Measurements from ENCODE around the gene PAM.
A peak's percentile ranks its signal among the peaks of the same experiment; 100 is the strongest.
"Not testable (repeated sequence)": the region's sequence is repeated elsewhere in the genome, so short reads cannot be mapped to it uniquely, and the experiment has no call there.

Gene PAM

GRCh38 chr5:102941111-102941510 is 186.0 kb downstream of the PAM start:
- DNase-seq (ENCODE audit: low spot score): no peak

GRCh38 chr5:102946414-102946813 is 191.3 kb downstream of the PAM start:
- DNase-seq (ENCODE audit: low spot score): no peak

- no peak for DNase-seq (ENCODE audit: low spot score)
Observed at GRCh38 chr5:102946971-102947370, 191.9 kb downstream of the PAM start.

- DNase-seq (ENCODE audit: low spot score): no peak
Observed at GRCh38 chr5:102955488-102955887, 200.4 kb downstream of the PAM start.

GRCh38 chr5:102956599-102956998 is 201.5 kb downstream of the PAM start:
- no peak for DNase-seq (ENCODE audit: low spot score)

DNA sequence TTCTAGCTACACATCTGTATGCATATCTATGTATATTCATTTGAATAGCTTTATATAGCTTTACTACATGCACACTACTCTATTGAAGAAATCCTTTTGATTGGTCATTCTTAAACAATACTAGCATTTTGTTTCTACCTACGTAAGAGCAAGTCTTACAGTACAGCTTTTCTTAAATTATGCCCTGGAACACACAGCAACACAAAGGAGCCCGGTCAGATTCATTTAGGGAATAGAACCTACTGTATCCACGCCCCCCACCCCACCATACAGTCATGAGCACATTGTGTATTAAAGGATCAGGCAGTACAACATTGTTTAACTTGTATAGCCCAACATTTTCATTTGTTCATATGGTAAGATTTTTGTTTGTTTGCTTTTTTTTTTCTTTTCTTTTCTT is 202.0 kb downstream of the PAM start:
- no peak for DNase-seq (ENCODE audit: low spot score)

DNA sequence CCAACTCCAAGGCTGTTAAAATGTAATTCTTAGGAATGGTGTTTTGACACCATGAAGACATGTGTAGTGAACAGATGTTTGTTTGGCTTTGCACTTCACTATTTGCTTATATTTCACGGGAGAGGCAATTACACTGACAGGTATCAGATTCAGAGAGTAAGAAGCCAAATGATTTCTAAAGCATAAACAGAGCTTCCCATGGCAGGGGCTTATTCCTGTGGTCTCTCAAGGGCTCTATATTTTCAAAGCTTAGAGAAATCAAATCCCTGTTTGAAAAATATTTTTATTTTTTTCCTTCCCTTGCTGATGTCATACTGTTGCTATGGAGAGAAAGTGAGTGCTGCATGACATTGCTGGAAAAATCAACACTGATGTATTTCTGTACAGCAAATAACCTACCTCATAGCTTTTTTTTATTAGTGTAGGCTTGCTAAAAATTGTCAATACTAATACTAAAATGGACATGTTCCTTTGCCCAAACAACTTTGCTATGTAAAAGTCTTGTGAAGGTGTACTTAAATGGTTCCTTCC is 203.4 kb downstream of the PAM start:
- no peak for DNase-seq (ENCODE audit: low spot score)

- no peak for DNase-seq (ENCODE audit: low spot score)
Observed at GRCh38 chr5:102959055-102959454, 203.9 kb downstream of the PAM start.

DNA sequence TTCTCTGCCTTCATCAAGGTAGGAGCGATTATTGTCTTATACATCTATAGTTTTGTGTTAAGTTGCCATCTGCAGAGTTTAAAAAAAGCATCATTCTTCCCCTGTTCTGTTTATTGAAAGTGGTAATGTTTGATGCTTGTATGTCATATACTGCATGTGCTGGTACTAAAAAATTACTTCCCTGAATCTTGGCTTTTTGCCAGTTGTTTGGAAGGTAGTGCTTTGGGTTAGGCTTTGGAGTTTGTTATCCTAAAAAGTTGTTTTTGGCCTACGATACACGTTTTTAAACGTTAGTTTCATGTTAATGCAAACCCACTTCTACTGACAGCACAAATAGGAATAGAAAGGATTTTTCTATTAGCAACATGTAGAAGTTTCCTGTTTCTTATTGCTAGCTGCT is 206.6 kb downstream of the PAM start:
- no peak for DNase-seq (ENCODE audit: low spot score)

GRCh38 chr5:102965653-102966052 is 210.5 kb downstream of the PAM start:
- no peak for DNase-seq (ENCODE audit: low spot score)

DNA sequence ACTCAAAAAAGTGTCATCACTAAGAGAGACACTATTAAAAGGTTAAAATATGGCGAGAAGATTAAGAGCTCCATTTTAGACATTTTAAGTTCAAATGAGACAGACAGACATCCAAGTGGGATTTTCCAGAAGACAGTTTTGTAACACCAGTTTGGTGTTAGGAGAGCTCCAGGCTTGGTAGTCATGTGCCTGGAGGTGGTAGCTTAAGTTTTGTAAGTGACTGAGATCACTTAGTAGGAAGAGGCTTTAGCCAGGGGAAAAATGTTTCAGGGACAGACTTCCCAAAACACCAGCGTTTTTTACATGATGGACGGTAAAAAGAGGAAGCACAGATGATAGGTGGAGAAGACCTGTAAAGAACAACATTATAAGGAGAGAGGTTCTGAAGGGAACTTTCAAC is 214.5 kb downstream of the PAM start:
- DNase-seq (ENCODE audit: low spot score): no peak

- peak; percentile 3 for DNase-seq (ENCODE audit: low spot score)
Observed at GRCh38 chr5:102971676-102972293, 216.7 kb downstream of the PAM start.

DNA sequence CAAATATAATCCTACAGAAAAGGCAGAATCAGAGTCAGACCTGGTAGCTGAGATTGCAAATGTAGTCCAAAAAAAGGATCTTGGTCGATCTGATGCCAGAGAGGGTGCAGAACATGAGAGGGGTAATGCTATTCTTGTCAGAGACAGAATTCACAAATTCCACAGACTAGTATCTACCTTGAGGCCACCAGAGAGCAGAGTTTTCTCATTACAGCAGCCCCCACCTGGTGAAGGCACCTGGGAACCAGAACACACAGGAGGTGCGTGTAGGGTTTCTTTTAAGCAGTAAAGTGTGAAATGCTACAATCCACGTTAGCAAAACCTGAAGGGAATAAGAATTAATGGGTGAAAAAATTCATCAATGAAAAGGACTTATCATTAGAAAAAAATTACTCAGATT is 219.1 kb downstream of the PAM start:
- no peak for DNase-seq (ENCODE audit: low spot score)

GRCh38 chr5:102975045-102975444 is 219.9 kb downstream of the PAM start:
- DNase-seq (ENCODE audit: low spot score): no peak

GRCh38 chr5:102975457-102976182 is 220.5 kb downstream of the PAM start:
- no peak for DNase-seq (ENCODE audit: low spot score)

DNA sequence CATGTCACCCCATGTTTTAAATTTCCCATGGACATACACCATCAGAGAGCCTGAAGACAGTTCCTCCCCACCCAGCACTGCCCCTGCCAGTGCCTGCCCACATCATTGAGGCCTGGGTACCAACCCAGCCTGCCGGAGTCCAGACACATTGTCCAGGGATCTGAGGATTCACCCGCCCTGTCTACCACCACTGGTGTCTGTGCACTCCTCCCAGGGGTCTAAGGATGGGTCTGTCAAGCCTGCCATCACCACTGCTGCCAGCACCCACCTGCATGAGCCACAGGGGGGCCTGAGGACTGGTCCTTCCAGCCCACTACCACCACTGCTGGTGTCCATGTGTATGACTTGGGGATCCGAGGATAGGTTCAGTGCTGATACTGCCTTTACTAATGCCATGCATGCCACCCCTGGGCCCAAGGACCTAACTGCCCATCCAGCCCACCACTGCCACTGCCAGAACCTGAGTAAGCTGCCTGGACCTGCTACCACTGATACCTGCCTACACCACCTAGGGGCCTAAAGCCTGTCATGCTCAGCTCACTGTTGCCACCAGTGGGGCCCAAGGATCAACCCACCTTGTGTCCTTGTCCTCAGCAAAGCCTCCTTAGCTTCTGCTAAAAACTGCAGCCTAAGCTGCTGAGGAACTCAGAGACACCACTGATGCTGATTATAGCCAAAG is 227.0 kb downstream of the PAM start:
- DNase-seq (ENCODE audit: low spot score): no peak

DNA sequence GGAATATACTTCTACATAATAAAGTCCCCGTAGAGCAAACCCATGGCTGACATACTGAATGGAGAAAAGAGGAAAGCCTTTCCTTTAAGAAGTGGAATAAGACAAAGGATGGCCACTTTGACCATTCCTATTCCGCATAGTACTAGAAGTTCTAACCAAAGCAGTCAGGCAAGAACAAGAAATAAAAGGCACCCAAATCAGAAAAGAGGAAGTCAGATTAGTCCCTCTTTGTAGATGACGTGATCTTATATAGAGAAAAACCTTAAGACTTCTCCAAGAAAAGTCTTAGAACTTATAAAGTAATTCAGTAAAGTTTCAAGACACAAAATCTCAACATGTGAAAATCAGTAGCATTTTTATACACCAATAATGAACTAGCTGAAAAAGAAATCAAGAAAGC is 231.0 kb downstream of the PAM start:
- DNase-seq (ENCODE audit: low spot score): no peak

DNA sequence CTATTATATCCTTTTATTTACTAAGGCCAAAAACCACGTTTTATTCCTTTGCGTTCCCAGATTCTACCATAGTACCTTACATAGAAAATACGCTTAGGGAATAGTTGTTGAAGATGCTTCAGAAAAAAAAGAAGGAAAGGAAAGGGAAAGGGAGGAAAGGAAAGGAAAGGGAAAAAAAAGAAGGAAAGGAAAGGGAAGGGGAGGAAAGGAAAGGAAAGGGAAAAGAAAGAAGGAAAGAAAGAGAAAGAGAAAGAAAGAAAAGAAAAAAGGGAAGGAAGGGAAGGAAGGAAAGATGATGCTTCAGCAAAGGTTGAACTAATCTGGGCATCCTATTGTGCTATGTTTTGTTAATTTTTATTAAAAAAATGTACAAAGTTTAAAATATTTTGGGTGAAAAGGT is 233.4 kb downstream of the PAM start:
- no peak for DNase-seq (ENCODE audit: low spot score)

DNA sequence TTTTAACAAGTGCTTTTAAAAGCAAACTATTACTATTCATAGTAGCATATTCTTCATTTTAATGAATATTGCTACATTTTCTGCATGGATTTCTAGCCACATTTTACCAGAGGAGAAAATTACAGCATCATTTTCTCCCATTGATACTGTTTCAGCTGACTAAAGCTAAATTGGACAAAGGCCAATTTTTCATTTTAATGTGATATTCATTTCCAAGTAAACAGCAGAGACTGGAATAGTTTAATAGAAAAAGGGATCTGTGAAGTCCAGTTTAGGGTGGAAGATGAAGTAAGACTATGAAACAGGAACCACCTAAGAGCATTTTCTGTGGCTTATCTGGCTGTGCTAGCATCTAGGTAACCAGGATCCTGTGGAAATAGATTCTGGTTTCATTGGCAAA is 236.7 kb downstream of the PAM start:
- DNase-seq (ENCODE audit: low spot score): no peak

GRCh38 chr5:102996011-102996575 is 241.0 kb downstream of the PAM start:
- no peak for DNase-seq (ENCODE audit: low spot score)

- DNase-seq (ENCODE audit: low spot score): no peak
Observed at GRCh38 chr5:102998224-102998623, 243.1 kb downstream of the PAM start.

- DNase-seq (ENCODE audit: low spot score): no peak
Observed at GRCh38 chr5:102999191-102999590, 244.1 kb downstream of the PAM start.

DNA sequence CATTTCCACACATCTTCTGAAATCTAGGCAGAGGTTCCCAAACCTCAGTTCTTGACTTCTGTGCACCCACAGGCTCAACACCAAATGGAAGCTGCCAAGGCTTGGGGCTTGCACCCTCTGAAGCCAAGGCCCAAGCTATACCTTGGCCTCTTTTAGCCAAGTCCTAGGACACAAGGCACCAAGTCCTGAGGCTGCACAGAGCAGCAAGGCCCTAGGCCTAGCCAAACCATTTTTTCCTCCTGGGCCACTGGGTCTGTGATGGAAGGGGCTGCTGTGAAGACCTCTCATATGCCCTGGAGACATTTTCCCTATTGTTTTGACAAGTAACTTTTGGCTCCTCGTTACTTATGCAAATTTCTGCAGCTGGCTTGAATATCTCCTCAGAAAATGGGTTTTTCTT is 244.5 kb downstream of the PAM start:
- not testable (repeated sequence) for DNase-seq (ENCODE audit: low spot score)

Data from globus pallidus (tissue), 1 donor.